HFF-Myc (cell line): ENCODE results near the gene TLR9.

Source experiments
- DNase-seq: peaks from one replicate; pipeline ENCODE4 v3.0.0-alpha.2; 2011; ENCODE audit warnings: low read depth; ENCODE audit errors: extremely low read depth
- H3K4me3 ChIP-seq: replicated peaks from 2 replicates; pipeline ENCODE4 v1.5.1; 2011; ENCODE audit warnings: low read depth, mild to moderate bottlenecking, control low read depth, low read length
- TF ChIP-seq, protein P1 (sequence below): IDR thresholded peaks from 2 replicates; pipeline ENCODE4 v1.5.1; 2012; ENCODE audit warnings: mild to moderate bottlenecking, low read depth, low read length, control low read depth; ENCODE audit errors: missing control alignments

The TLR9 gene

DNA sequence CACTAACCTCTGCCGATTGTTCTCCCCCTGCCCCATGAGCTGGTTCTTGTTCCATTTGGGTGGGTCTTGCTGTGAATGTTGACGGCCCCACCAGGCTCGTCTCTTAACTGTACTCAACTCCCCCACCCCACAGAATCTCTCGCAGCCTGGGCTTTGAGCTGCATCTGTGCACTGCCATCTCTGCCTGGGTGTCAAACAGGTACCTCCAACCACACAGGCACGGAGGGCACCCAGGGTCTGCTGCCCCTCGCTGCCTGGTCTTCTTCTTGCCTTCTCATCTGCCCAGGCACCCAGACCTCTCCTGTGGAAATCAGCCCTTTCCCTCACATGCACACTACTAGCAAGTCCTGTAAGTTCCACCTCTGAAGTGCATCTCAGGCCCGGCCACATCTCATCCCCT is 10.1 kb downstream of the TLR9 start:
- TF ChIP-seq, protein P1, sequence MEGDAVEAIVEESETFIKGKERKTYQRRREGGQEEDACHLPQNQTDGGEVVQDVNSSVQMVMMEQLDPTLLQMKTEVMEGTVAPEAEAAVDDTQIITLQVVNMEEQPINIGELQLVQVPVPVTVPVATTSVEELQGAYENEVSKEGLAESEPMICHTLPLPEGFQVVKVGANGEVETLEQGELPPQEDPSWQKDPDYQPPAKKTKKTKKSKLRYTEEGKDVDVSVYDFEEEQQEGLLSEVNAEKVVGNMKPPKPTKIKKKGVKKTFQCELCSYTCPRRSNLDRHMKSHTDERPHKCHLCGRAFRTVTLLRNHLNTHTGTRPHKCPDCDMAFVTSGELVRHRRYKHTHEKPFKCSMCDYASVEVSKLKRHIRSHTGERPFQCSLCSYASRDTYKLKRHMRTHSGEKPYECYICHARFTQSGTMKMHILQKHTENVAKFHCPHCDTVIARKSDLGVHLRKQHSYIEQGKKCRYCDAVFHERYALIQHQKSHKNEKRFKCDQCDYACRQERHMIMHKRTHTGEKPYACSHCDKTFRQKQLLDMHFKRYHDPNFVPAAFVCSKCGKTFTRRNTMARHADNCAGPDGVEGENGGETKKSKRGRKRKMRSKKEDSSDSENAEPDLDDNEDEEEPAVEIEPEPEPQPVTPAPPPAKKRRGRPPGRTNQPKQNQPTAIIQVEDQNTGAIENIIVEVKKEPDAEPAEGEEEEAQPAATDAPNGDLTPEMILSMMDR = no peak
- no peak for DNase-seq
- H3K4me3 ChIP-seq = no peak overlapping the region

DNA sequence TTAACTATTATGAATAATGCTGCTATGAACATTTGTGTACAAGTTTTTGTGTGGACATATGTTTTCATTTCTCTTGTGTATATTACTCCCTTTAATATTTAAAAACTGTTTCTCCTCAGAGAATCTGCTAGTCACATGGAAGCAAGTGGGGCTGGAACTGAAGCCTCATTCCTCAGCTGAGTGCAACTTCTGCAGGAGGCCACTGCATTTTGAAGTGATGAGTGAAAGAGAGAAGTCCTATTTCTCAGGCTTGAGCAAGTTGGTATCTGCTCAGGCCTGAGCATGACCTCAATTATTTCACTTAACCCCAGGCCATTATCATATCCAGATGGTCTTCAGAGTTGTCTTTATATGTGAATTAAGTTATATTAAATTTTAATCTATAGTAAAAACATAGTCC is 11.5 kb downstream of the TLR9 start:
- no peak overlapping the region for H3K4me3 ChIP-seq
- no peak for DNase-seq
- TF ChIP-seq, protein P1 = no peak

DNA sequence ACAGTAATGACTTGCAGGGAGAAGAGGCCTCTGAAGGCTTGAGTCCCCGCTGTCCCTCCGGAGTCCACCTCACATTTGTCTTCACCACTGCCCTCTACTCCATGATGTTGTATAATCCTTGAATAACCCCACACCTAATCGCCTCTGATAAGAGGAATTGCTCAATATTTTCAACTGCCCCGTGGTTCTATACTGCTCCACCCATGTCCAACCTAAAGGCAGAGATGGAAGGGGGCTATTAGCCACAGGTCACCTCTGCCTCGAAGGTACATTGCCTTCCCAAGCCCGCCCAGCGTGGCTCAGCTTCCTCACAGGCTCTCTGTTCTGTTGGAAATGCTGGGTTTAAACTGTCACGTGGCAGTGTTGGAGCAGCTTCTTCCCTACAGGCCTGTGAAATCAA is 12.4 kb downstream of the TLR9 start:
- H3K4me3 ChIP-seq = no peak overlapping the region
- TF ChIP-seq, protein P1 = no peak
- DNase-seq = no peak

DNA sequence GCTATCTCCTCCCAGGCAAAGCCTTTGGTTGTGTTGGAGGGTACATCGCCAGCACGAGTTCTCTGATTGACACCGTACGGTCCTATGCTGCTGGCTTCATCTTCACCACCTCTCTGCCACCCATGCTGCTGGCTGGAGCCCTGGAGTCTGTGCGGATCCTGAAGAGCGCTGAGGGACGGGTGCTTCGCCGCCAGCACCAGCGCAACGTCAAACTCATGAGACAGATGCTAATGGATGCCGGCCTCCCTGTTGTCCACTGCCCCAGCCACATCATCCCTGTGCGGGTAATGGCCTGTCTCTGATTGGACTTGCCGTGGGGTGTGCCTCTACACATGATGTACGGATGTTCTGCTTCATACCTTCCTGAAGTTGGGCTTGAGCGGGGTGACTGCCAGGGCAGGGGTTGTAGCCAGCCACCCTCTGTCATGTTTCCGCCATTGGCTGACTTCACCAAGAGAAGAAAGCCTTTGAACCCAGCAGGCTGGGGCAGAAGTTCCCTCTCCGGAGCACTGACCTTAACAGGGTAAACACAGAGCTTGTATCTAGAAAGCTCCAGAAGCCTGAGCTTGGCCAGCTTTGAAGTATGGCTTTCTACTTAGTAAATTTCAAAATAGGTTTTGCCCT is 14.1 kb downstream of the TLR9 start:
- TF ChIP-seq, protein P1 = no peak
- H3K4me3 ChIP-seq = no peak overlapping the region

DNA sequence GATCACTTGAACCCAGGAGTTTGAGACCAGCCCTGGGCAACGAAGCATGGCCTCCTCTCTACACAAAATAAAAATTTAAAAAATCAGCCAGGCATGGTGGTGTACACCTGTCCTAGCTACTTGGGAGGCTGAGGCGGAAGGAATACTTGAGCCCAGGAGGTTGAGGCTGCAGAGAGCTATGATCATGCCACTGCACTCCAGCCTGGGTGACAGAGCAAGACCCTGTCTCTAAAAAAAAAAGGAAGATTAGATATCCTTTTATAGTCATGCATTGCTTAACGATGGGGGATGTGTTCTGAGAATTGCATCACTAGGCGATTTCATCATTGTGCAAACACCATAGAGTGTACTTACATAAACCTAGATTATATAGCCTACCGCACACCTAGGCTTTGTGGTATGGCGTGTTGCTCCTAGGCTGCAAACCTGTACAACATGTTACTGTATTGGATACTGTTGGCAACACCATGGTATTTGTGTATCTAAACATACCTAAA is 14.8 kb downstream of the TLR9 start:
- no peak overlapping the region for H3K4me3 ChIP-seq
- DNase-seq = no peak
- TF ChIP-seq, protein P1 = no peak

More for the DNA sequence above, 14.1 kb downstream of the TLR9 start:
- DNase-seq = no peak

DNA sequence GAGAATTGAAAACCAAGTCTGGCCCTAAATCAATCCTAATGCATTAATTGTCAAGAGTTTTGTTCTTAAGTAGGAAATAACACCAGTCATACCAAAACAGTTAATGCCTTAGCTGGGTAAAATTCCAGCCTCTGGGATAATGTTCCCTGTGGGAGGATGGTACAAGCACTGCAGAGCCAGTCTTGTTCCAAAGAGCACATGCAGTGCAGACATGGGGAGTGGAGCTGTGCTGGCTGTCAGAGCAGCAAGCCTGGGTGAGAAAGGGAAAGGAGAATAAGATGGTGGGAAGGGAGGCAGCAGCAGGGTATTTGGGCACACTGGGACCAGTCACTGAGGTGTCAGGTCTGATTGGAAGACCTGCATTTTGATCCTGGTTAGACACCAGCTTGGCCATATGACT is 15.4 kb downstream of the TLR9 start:
- no peak for DNase-seq
- TF ChIP-seq, protein P1 = no peak
- H3K4me3 ChIP-seq = no peak overlapping the region

DNA sequence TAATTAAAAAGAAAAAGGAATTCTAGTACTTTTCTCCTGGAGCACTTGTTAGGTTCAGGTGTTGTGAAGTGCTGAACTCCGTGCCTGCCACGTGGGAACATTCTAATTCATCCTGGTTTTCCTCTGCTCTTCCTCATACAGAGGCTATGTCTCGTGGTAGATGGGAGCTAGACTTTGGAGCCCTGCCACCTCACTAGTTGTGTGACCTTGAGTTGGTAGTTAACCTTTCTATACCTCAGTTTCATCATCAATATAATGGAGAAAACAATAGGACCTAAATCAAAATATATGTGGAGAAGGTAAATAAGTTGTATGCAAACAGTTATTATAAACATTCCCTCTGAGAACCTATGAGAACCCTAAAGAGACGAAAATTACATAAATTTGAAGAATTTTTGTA is 16.9 kb downstream of the TLR9 start:
- TF ChIP-seq, protein P1 = no peak
- no peak for DNase-seq
- H3K4me3 ChIP-seq = no peak overlapping the region
